HG03025 (cell line): ENCODE results near the gene EMSY.

ENCODE experiments used
- ATAC-seq: cut with Tn5 transposase; IDR thresholded peaks from one replicate; pipeline ENCODE4 v1.9.1; 2021; ENCODE audit warnings: mild to moderate bottlenecking, moderate library complexity; ENCODE audit not compliant: unreplicated experiment, low FRiP score

Gene EMSY

DNA sequence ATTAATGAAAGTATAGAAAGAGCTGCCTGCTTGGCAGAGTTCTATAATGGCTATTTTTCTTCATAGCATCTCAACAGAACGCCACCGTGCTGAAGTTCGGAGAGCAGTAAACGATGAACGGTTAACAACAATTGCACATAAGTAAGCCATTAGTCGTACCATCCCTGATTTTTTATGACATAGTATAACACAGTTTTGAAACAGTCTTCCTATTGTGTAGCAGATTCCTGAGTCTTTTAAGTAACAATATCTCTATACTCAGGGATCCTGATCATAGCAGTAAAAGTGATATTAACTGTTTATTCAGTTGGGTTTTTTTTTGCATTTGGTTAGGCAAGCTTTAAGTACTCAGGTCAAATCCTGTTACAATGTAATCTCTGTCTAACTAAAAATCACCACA lies 8.4 kb downstream of the EMSY start:
- no peak for ATAC-seq

DNA sequence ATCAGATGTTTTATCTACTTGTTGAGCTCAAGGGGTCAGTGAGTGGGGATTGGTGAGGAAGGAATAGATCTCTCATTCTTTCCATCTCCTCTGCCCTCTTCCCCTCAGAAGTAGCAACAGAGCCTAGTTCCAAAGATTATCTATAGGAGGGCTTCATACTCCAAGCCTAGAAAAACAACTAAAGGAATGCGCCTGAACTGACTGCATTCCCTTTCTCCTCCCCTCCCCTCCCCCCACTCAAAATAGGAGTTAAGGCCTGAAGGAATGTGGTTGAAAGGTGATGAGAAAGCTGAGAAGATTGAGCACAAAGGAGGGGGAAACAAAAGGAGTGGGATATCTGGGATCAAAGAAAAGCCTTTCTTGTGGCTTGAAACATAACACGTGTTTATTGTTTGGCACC lies 10.5 kb downstream of the EMSY start:
- ATAC-seq = no peak

- ATAC-seq = no peak
Measured at GRCh38 chr11:76455931-76456330, 11.1 kb downstream of the EMSY start.

DNA sequence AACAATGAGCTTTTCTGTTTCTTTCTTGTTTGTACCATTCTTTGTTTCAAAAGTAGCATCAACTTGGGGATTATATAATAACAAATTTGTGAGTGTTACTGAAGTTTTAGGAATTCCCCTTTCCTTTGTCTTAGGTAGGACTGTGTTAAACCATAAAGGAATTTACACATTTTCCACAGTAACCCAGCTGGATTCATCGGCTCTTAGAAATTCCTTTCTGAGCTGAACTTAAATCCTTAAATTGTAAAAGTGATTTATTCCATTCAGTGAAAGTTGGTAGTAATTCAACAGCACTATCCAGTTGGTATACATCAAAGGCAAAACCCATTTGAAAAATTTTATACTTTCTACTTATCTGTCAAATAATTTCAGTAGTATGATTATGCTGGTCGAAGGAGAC lies 11.8 kb downstream of the EMSY start:
- ATAC-seq = no peak

DNA sequence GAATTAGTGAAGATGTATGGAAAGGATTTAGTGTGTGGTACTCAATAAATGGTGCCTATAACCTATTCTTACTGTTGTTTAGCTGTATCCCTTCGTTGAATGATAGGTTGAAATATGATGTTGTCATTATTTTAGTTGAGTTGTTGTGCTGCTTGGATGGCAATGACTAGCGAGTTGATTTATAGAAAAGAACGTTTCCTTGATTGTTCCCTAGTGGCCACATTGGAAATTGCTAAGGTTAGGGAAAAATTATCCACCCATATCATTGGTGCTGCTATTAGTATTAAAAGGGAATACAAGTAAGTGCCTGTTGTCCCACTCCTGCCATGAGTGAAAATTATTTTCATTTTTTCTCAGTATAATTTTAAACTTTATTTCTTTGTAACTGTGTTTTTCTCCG lies 14.5 kb downstream of the EMSY start:
- no peak for ATAC-seq

DNA sequence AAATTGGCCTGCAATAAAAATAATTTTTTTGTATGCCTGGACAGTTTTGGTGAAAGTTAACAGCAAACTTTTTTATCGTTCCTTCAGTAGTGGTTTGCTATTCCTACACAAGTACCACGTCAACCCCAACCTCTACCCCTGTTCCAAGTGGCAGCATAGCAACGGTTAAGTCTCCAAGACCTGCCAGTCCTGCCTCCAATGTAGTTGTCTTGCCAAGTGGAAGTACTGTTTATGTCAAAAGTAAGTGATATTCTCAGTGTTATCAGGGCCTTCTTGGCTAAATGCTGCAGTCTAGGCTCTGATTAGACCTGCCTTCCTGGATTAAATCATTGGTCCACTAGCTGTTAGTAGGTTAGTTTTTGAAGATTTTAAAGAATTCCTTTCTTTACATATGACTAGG lies 15.0 kb downstream of the EMSY start:
- no peak for ATAC-seq

DNA sequence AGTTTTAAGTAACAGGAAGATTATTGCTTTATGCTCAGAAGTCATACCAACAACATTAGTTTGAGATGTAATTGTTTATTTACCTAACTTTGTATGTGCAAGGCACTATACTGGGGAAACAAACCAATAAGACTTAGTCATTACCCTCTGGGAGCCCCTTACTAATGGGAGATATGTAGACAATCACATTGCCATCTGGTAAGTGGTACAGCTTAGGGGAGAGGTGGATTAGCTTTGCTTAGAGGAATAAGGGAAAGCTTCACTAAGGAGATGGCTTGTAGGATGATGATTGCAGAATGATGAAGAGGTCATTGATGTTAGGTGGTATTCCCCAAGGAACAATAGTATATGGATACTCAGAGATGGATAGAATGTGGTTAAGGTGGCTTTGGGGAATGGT lies 17.5 kb downstream of the EMSY start:
- no peak for ATAC-seq

- no peak for ATAC-seq
Measured at GRCh38 chr11:76465701-76466100, 20.9 kb downstream of the EMSY start.

- no peak for ATAC-seq
Measured at GRCh38 chr11:76466666-76467065, 21.8 kb downstream of the EMSY start.

DNA sequence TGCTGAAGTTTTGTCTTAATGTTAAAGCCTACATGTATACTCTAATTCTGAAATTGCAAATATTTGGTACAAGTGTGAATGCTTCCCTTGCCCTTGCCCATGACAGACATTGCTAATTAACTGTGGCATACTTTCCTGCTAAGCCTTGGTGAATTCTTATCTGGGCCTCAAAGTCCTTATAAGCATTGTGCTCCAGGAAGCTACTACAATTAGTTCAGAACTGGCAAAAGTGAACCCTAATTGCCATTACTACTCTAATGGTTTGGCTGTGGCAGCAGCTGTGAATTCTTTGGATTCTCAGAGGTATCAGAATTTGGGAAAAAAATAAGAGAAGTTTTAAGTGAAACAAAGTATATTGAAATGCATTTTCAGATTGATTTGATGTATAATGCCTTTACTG lies 24.3 kb downstream of the EMSY start:
- ATAC-seq = no peak

DNA sequence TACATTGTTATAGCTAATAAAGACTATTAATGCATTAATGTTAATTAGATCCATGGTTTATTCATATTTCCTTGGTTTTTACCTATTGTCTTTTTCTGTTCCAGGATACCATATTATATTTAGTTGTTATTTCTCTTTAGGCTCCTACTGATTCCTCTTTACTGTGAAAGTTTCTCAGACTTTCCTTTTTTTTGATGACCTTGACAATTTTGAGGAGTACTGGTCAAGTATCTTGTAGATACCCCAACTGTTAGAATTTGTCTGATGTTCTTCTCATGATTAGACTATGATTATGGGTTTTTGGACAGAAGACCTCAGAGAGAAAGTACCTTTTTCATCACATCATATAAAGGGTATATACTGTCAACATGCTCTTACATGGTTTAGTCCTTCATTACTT lies 26.6 kb downstream of the EMSY start:
- ATAC-seq = no peak

GRCh38 chr11:76480241-76480640 lies 35.4 kb downstream of the EMSY start:
- ATAC-seq = no peak

DNA sequence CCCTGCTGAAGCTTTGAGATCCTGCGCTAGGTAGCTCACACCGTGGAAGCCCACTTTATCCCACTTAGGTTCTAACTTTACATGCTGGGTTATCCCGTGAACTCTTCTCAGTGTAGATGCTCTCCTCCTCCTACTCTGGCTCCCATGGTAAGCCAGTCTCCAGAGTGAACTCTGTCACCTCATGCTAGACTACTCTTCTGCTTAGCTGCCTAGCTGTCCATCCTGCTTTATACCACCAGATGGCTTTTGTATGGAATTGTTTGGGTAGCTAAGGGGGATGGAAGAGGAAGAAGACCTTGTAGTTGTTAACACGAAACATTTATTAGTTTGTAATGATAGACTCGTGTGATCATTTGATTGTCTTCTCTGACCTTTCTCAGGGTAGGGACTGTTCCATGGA lies 46.8 kb downstream of the EMSY start:
- ATAC-seq = no peak

DNA sequence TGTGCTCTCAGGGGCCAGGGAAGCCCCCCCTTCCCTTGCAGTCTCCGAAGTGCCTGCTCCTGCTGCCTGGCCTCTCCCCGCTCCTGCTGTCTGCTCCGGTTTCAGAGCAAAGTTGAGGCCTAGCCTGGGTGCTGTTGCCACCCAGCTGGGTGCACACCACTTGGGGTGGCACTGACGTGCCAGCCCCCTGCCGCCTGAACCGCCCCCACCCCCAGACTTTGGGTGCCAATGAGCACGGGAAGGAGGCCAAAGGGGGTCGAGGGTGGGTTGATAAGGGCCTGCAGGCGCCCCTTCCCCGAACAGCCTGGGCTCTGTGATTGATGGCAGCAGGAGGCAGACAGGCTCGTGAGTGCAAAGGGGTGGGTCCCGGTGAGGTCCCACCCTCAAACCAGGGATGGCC lies 48.2 kb downstream of the EMSY start:
- no peak for ATAC-seq

GRCh38 chr11:76493626-76494539 lies 49.1 kb downstream of the EMSY start:
- no peak for ATAC-seq

- no peak for ATAC-seq
Measured at GRCh38 chr11:76495019-76495418, 50.2 kb downstream of the EMSY start.

DNA sequence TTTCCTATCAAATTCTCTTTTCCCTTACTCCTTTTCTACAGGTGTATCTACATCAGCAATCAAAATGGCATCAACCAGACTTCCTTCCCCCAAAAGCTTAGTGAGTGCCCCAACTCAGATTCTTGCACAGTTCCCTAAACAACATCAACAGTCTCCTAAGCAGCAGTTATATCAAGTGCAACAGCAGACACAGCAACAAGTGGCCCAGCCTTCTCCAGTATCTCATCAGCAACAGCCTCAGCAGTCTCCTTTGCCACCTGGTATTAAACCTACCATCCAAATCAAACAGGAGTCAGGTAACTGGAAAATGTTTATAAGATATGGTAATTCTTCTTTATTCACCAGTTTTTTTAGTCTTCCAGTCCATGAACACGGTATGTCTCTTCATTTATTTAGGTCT lies 51.4 kb downstream of the EMSY start:
- no peak for ATAC-seq

GRCh38 chr11:76501526-76502202 lies 56.8 kb downstream of the EMSY start:
- no peak for ATAC-seq

GRCh38 chr11:76506833-76507232 lies 62.0 kb downstream of the EMSY start:
- ATAC-seq = no peak

- ATAC-seq = no peak
Measured at GRCh38 chr11:76510060-76511047, 65.5 kb downstream of the EMSY start.
